GM18951 (cell line): Measurements from ENCODE around the gene KIF25.
"Not testable (repeated sequence)": the region's sequence is repeated elsewhere in the genome, so short reads cannot be mapped to it uniquely, and the experiment has no call there.

Source experiments
- POLR2A ChIP-seq: IDR thresholded peaks from 4 replicates; pipeline ENCODE4 v1.6.1; 2011; ENCODE audit warnings: mild to moderate bottlenecking; ENCODE audit not compliant: insufficient read length, insufficient read depth; ENCODE audit errors: extremely low read depth
- in situ Hi-C: fragments of 300-500 bp; cut with MboI; formaldehyde crosslinking; loops from one replicate; pipeline ENCODE4 v1.12.0; 2022; ENCODE audit warnings: low sequenced_read_pairs, mixed read lengths, inconsistent platforms; ENCODE audit not compliant: unreplicated experiment

The KIF25 gene

GRCh38 chr6:167993169-167993568 lies 4.3 kb upstream of the KIF25 start:
- in situ Hi-C loops, result no loop called here

GRCh38 chr6:167993831-167994230 lies 3.6 kb upstream of the KIF25 start:
- no peak for TF ChIP-seq POLR2A
- in situ Hi-C loops, result no loop called here

More at GRCh38 chr6:167993169-167993568, 4.3 kb upstream of the KIF25 start:
- TF ChIP-seq POLR2A, result no peak

GRCh38 chr6:167995302-167995701 lies 2.2 kb upstream of the KIF25 start:
- no peak for TF ChIP-seq POLR2A
- in situ Hi-C loops, result no loop called here

GRCh38 chr6:167995731-167996151 lies 1.7 kb upstream of the KIF25 start:
- in situ Hi-C loops, result no loop called here
- no peak for TF ChIP-seq POLR2A

- no peak for TF ChIP-seq POLR2A
- in situ Hi-C loops, result no loop called here
Observed at GRCh38 chr6:167996424-167997199, 859 bp upstream of the KIF25 start.

- in situ Hi-C loops, result no loop called here
- TF ChIP-seq POLR2A, result no peak
Observed at GRCh38 chr6:167998215-167998614, 744 bp downstream of the KIF25 start.

- in situ Hi-C loops, result no loop called here
Observed at GRCh38 chr6:168000198-168001028, 2.9 kb downstream of the KIF25 start.

GRCh38 chr6:168001029-168001332 lies 3.5 kb downstream of the KIF25 start:
- TF ChIP-seq POLR2A, result no peak
- in situ Hi-C loops, result no loop called here

More at GRCh38 chr6:168000198-168001028, 2.9 kb downstream of the KIF25 start:
- TF ChIP-seq POLR2A, result no peak

GRCh38 chr6:168001514-168001913 lies 4.0 kb downstream of the KIF25 start:
- in situ Hi-C loops, result not testable (repeated sequence)

GRCh38 chr6:168002804-168003203 lies 5.3 kb downstream of the KIF25 start:
- no peak for TF ChIP-seq POLR2A
- in situ Hi-C loops, result no loop called here

GRCh38 chr6:168004023-168004422 lies 6.6 kb downstream of the KIF25 start:
- in situ Hi-C loops, result no loop called here
- no peak for TF ChIP-seq POLR2A

- no peak for TF ChIP-seq POLR2A
- in situ Hi-C loops, result no loop called here
Observed at GRCh38 chr6:168004945-168005344, 7.5 kb downstream of the KIF25 start.

GRCh38 chr6:168005796-168006195 lies 8.3 kb downstream of the KIF25 start:
- no peak for TF ChIP-seq POLR2A
- in situ Hi-C loops, result no loop called here
